GM19099 (cell line): ENCODE data around the gene TDRD10.

Source experiments
- POLR2A ChIP-seq: IDR thresholded peaks from 3 replicates; pipeline ENCODE4 v1.6.1; 2011; ENCODE audit warnings: low read depth; ENCODE audit not compliant: insufficient read length; ENCODE audit errors: extremely low read depth

Gene TDRD10

GRCh38 chr1:154572468-154573167, 70.6 kb downstream of the TDRD10 start:
- no peak for TF ChIP-seq POLR2A

- TF ChIP-seq POLR2A: no peak
These were observed 71.1 kb downstream of the TDRD10 start for GRCh38 chr1:154573168-154573510.

DNA sequence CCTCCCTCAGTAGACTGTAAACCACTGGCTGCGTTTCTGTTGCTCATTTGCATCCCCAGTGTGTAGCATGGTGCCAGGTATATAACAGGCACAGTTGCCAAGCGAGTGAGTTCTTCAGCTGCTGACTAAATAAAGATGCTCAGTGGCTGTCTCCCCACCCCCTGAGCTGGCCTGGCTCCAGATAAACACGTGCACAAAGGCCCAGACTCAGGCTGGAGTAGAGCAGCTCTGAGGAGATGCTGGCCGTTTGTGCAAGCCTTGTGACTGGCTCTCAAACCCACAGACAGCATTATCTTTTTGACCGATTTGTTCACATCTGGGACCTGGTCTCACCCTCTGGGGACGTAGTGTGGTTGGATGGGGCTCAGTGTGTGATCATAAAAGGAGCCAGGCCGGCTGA, 72.7 kb downstream of the TDRD10 start:
- no peak for TF ChIP-seq POLR2A

- TF ChIP-seq POLR2A: no peak
These were observed 73.3 kb downstream of the TDRD10 start for GRCh38 chr1:154575147-154575927.

- no peak for TF ChIP-seq POLR2A
These were observed 74.0 kb downstream of the TDRD10 start for GRCh38 chr1:154575951-154576566.

DNA sequence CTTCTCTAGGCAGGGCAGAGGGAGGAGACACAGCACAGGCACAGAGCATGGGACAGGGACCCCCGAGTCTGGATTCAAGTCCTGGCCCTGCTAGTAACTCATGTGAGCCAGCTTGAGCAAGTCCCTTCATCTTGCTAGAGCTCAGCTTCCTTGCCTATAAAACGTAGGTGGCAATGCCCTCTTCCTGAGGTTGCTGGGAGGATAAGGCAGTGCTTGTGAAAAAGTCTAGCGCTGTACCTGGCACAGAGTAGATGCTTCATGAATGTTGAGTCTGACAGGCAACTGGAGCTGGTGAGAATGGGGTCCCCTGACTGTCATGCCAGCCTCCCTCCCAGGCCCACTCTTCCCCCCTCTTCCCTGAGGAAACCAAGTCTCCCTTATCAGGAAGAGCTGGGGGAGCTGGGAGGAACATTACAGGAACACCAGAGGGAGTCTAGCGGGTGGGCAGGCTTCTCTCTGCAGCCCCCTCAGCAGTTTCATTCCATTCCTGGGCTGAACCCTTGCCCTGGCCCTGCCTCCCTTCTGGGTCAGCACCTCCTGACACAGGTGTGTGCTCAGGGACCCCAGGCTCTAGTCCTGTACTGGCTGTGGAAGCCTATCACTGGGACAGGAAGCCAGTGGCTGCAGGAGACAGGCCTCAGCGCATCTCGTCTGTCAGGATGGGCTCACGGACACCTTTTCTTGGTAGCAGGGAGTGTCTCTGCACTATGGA, 75.5 kb downstream of the TDRD10 start:
- no peak for TF ChIP-seq POLR2A

GRCh38 chr1:154578058-154578418, 76.0 kb downstream of the TDRD10 start:
- TF ChIP-seq POLR2A: peak; percentile 22

- TF ChIP-seq POLR2A: peak; percentile 14
These were observed 77.4 kb downstream of the TDRD10 start for GRCh38 chr1:154579374-154579773.

DNA sequence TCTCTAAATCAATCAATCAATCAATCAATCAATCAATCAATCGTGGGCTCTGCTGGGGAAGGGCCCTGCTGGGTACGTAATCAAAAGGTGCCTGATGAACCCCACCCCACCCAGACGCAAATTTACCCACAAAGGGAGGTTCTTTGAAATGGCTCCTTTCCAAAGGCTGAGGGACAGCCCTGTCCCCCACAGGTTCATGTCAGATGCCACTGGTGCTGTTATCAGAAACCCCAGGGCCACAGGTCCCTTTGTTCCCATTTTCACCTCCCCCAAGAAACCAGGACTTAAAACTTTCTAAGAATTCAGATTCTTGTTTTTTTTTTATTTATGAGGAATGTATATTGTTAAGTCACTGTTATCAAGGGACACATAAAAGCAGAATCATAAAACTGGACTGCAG, 79.7 kb downstream of the TDRD10 start:
- no peak for TF ChIP-seq POLR2A

DNA sequence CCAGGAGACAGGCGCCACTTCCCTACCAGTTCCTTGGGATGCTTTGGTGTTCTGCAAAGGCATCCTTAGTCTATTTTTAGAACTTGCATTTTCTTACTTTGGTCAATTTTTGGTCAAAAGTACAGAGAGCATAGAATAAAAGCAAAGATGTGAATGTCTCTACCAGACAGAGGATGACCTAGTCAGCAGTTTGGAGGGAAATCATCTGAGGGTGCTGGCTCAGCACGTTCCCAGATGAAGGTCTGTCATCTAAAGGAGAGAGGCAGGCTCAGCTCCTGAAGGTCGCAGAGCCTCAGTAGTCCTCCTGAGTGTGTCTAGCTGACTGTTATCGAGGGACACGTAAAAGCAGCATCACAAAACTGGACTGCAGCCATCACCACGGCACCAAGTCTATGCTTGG, 80.9 kb downstream of the TDRD10 start:
- no peak for TF ChIP-seq POLR2A

- no peak for TF ChIP-seq POLR2A
These were observed 81.8 kb downstream of the TDRD10 start for GRCh38 chr1:154583773-154584172.

- no peak for TF ChIP-seq POLR2A
These were observed 82.4 kb downstream of the TDRD10 start for GRCh38 chr1:154584267-154584994.

DNA sequence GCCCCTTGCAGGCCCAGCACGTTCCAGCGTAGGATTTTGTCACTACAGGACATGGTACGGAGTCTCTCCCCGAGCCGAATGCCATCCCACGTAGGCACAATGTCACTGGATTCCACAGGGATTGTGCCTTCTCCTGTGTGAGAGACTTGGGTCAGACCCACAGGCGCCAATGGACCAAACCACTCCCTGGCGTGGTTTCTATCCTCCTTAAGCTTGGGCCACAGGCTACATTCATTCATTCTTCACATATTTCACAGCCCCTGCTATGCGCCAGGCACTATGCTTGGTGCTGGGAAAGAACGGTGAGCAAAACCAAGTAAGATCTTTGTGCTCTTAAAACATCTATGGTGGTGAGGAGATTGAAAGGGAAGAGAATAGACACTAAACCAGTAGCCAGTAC, 84.2 kb downstream of the TDRD10 start:
- no peak for TF ChIP-seq POLR2A

GRCh38 chr1:154586641-154587040, 84.6 kb downstream of the TDRD10 start:
- TF ChIP-seq POLR2A: no peak

DNA sequence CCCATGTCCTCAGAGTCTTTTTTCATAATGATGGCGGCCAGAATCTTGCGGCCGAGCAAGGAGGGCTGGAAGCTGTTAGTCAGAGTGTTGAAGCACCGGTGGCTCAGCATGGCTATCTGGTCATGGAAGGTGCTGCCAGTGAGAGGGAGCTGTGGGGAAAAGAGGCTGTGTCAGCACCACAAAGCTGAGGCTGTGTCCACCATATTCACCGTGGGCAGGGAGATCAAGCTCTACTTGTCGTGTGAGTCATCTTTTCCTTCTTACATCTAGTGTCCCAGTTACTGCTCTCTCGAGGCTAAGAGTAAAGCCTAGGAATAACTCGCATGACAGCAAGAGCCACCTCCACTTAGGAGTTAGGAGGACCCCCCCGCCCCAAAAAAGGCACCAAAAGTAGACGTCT, 87.8 kb downstream of the TDRD10 start:
- TF ChIP-seq POLR2A: no peak
